ENCODE data around the gene SLC12A9.
"Not testable (repeated sequence)": the region's sequence is repeated elsewhere in the genome, so short reads cannot be mapped to it uniquely, and the experiment has no call there.

Gene SLC12A9

GRCh38 chr7:100825215-100825671 lies 27.3 kb upstream of the SLC12A9 start:
- FAIRE-seq (no peak), DNase-seq (ENCODE audit: low spot score) (no peak)

- DNase-seq (ENCODE audit: low spot score) (no peak), FAIRE-seq (no peak)
Measured at GRCh38 chr7:100825751-100826513, 26.6 kb upstream of the SLC12A9 start.

- FAIRE-seq = no peak
- DNase-seq (ENCODE audit: low spot score) = no peak
Measured at GRCh38 chr7:100826514-100827329, 25.8 kb upstream of the SLC12A9 start.

GRCh38 chr7:100827330-100828226 lies 24.9 kb upstream of the SLC12A9 start, which contains the start of gene EPHB4:
EPHB4 (minus strand) TSS chr7:100827523; CDS start chr7:100827030, 493 bp downstream.
- DNase-seq (ENCODE audit: low spot score) = no peak

GRCh38 chr7:100829150-100829716 lies 23.3 kb upstream of the SLC12A9 start:
- FAIRE-seq (no peak), DNase-seq (ENCODE audit: low spot score) (no peak)

More at GRCh38 chr7:100827330-100828226, 24.9 kb upstream of the SLC12A9 start, which contains the start of gene EPHB4:
- no peak for FAIRE-seq

GRCh38 chr7:100830396-100830795 lies 22.1 kb upstream of the SLC12A9 start:
- DNase-seq (ENCODE audit: low spot score) (no peak), FAIRE-seq (no peak)

GRCh38 chr7:100832281-100832633 lies 20.3 kb upstream of the SLC12A9 start:
- FAIRE-seq (no peak), DNase-seq (ENCODE audit: low spot score) (no peak)

- DNase-seq (ENCODE audit: low spot score) (no peak), FAIRE-seq (no peak)
Measured at GRCh38 chr7:100835903-100836811, 16.4 kb upstream of the SLC12A9 start.

- no peak for FAIRE-seq
- no peak for DNase-seq (ENCODE audit: low spot score)
Measured at GRCh38 chr7:100836812-100837098, 15.8 kb upstream of the SLC12A9 start.

GRCh38 chr7:100837099-100837836 lies 15.2 kb upstream of the SLC12A9 start:
- FAIRE-seq (no peak), DNase-seq (ENCODE audit: low spot score) (no peak)

- no peak for FAIRE-seq
- DNase-seq (ENCODE audit: low spot score) = no peak
Measured at GRCh38 chr7:100839361-100839760, 13.2 kb upstream of the SLC12A9 start.

GRCh38 chr7:100840470-100841100 lies 11.9 kb upstream of the SLC12A9 start:
- DNase-seq (ENCODE audit: low spot score) (no peak), FAIRE-seq (no peak)

GRCh38 chr7:100847360-100847759 lies 5.2 kb upstream of the SLC12A9 start:
- FAIRE-seq (no peak), DNase-seq (ENCODE audit: low spot score) (no peak)

GRCh38 chr7:100854146-100854895 lies 1.8 kb downstream of the SLC12A9 start:
- DNase-seq (ENCODE audit: low spot score) = no peak
- no peak for FAIRE-seq

GRCh38 chr7:100854899-100855298 lies 2.4 kb downstream of the SLC12A9 start:
- not testable (repeated sequence) for FAIRE-seq

GRCh38 chr7:100855515-100855914 lies 3.0 kb downstream of the SLC12A9 start:
- FAIRE-seq = no peak
- no peak for DNase-seq (ENCODE audit: low spot score)

More at GRCh38 chr7:100854899-100855298, 2.4 kb downstream of the SLC12A9 start:
- DNase-seq (ENCODE audit: low spot score) = not testable (repeated sequence)

GRCh38 chr7:100856871-100857282 lies 4.4 kb downstream of the SLC12A9 start:
- no peak for FAIRE-seq

GRCh38 chr7:100859856-100860255 lies 7.3 kb downstream of the SLC12A9 start:
- DNase-seq (ENCODE audit: low spot score) (no peak), FAIRE-seq (no peak)

More at GRCh38 chr7:100856871-100857282, 4.4 kb downstream of the SLC12A9 start:
- DNase-seq (ENCODE audit: low spot score) = no peak
